CD4-positive, alpha-beta T cell treated with Interleukin-17A for 4 hours (primary cell): ENCODE measurements around the gene UCN2.
"Not testable (repeated sequence)": the region's sequence is repeated elsewhere in the genome, so short reads cannot be mapped to it uniquely, and the experiment has no call there.

Experiments used
- DNase-seq: peaks from one replicate; pipeline ENCODE4 v3.0.0-alpha.2; 2020; ENCODE audit warnings: mixed read lengths

Gene UCN2

GRCh38 chr3:48532977-48533337, 30.6 kb downstream of the UCN2 start:
- no peak for DNase-seq

- no peak for DNase-seq
Measured at GRCh38 chr3:48532271-48532976, 31.2 kb downstream of the UCN2 start.

GRCh38 chr3:48530701-48531100, 32.9 kb downstream of the UCN2 start:
- DNase-seq, result not testable (repeated sequence)

- no peak for DNase-seq
Measured at GRCh38 chr3:48528754-48529153, 34.8 kb downstream of the UCN2 start.

- no peak for DNase-seq
Measured at GRCh38 chr3:48528048-48528447, 35.5 kb downstream of the UCN2 start.

GRCh38 chr3:48524970-48525369, 38.6 kb downstream of the UCN2 start:
- no peak for DNase-seq

DNA sequence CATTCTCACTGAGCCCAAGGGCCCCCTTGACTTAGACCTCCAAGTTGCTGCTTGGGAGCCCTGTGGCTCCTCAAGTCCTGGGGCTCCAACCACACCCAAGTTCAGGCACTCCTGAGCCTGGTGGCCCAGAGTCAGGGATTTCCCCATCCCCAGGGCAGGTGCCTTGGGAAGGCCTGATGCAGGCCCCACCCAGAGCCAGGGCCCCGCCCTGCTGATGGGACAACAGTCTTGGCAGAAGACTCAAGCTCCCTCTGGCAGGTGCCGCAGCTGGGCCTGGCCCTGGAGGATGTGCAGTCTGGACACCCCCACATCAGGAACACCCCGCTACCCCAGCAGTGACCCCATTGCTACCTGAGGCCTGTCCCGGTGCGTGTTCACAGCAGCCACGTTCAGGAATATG, 41.9 kb downstream of the UCN2 start:
- DNase-seq, result no peak

DNA sequence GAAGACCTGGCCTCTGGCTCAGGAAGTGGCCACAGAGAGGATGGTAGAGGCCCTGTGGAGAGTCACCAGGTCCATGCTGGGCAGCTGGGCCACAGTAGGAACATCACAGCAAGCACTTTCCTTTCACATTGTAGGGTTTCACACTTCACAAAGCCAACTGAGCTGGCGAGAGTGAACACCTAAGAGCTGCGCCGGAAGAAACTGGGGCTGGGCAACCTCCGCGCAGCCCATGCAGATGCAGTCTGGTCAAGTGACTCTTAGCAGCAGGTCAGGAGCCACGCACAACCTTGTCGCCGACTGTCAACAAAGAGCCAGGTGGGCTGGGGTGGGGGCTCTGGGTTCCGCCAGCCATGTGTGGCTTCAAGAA, 44.3 kb downstream of the UCN2 start:
- no peak for DNase-seq

- peak; percentile 44 for DNase-seq
Measured at GRCh38 chr3:48518638-48519276, 44.8 kb downstream of the UCN2 start.

GRCh38 chr3:48518069-48518468, 45.5 kb downstream of the UCN2 start:
- no peak for DNase-seq

GRCh38 chr3:48516571-48516970, 47.0 kb downstream of the UCN2 start:
- DNase-seq, result peak; percentile 58

- DNase-seq, result peak; percentile 64
Measured at GRCh38 chr3:48514431-48515227, 49.0 kb downstream of the UCN2 start.
